Measurements from ENCODE around the gene VEZF1.
A peak's percentile ranks its signal among the peaks of the same experiment; 100 is the strongest.

Gene VEZF1

DNA sequence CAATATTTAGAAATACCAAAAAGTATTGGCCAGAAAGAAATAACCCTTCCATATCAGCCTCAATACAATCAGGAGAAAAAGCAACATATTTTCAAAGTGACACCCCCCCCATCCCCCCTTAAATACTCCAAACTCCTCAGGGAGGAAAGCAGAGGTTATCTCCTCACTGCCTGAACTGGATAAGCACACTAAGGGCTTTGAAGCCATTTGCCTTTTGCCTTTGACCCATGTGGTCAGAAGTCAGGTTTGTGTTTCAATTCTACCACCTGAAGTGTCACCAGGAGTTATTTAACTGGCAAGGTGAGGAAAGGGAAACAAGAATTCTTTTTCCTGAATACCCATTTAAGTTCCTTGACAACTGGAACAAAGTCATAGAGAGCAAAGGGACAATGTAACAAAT, 3.5 kb upstream of the VEZF1 start:
- in situ Hi-C loops (cut with MboI; ENCODE audit: low pct_unique_long_range_greater_than_20kb, low sequenced_read_pairs, unreplicated experiment), result loop anchor here (10.0 kb wide), 1 partner anchor 97 kb away; no protein-coding TSS in a partner anchor
- DNase-seq (ENCODE audit: low spot score), result no peak
- TF ChIP-seq, protein P1, sequence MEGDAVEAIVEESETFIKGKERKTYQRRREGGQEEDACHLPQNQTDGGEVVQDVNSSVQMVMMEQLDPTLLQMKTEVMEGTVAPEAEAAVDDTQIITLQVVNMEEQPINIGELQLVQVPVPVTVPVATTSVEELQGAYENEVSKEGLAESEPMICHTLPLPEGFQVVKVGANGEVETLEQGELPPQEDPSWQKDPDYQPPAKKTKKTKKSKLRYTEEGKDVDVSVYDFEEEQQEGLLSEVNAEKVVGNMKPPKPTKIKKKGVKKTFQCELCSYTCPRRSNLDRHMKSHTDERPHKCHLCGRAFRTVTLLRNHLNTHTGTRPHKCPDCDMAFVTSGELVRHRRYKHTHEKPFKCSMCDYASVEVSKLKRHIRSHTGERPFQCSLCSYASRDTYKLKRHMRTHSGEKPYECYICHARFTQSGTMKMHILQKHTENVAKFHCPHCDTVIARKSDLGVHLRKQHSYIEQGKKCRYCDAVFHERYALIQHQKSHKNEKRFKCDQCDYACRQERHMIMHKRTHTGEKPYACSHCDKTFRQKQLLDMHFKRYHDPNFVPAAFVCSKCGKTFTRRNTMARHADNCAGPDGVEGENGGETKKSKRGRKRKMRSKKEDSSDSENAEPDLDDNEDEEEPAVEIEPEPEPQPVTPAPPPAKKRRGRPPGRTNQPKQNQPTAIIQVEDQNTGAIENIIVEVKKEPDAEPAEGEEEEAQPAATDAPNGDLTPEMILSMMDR (IDR thresholded peaks at IDR 0.05; ENCODE audit: extremely low read depth, insufficient read depth, missing control alignments), result no peak

DNA sequence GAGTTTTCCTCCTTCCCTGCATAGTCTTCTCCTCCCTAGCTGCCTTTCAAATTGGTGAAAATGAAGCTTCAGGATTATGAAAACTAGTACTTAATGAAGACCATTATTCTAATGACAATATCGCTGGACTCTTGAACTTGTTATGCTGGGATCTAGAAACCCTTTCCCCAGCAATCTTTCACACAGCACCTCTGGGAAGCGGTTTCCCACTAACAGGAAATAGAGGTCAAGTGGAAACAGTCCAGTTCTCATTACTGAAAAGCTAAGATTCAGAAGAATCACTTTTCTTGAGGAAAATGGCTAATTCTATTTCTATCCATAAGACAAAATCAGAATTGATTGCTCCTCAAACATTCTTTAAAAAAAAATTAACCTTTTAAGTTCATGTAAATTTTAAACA, 2.0 kb upstream of the VEZF1 start:
- in situ Hi-C loops (cut with MboI; ENCODE audit: low pct_unique_long_range_greater_than_20kb, low sequenced_read_pairs, unreplicated experiment), result loop anchor here (10.0 kb wide), 1 partner anchor 95 kb away; no protein-coding TSS in a partner anchor
- DNase-seq (ENCODE audit: low spot score), result no peak
- TF ChIP-seq, protein P1 (IDR thresholded peaks at IDR 0.05; ENCODE audit: extremely low read depth, insufficient read depth, missing control alignments), result no peak

DNA sequence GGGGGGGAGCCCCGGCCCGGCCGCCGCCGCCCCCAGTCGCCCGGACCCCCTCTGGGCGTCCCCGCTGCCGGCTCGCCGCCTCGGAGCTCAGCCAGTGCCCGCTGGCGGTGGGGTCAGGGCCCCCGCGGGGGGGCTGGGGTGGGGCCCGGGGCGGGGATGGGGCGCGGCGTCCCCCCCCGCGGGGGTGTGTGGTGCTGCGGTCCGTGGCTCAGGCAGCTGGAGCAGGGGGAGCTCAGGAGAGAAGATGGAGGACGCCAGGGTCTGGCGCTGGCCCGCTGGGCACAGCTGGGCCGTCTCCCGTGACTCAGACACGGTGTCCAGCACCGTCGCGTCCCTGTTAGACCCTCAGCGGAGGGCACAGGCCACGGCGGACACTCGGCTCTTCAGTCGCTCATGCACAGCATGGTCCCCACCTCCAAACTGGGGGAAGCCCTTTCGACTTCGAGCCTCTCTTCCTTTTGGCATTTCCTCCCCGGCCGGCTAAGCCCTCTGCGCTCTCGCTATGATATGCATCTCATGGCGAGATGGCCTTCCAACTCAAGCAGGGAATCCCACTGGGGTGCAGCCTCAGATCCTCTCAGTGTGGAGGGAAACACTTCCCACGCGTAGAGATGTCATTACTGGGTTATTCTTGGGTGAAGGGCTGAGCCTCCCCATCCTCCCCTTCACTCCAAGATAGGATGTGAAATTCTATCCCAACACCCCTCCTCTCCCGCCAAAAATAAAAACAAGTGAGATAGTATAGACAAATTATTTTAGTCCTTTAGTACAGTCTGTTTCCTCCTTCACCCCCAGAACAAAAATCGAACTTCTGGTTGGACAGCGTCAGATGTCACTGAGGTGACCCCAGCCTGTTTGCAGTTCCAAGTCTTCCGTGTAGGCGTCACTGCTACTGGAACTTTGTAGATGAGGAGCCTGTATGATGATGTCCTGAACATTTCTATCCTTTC, 522 bp upstream of the VEZF1 start:
- in situ Hi-C loops (cut with MboI; ENCODE audit: low pct_unique_long_range_greater_than_20kb, low sequenced_read_pairs, unreplicated experiment), result no loop called here
- TF ChIP-seq, protein P1 (IDR thresholded peaks at IDR 0.05; ENCODE audit: extremely low read depth, insufficient read depth, missing control alignments), result no peak
- DNase-seq (ENCODE audit: low spot score), result peak; percentile 87

DNA sequence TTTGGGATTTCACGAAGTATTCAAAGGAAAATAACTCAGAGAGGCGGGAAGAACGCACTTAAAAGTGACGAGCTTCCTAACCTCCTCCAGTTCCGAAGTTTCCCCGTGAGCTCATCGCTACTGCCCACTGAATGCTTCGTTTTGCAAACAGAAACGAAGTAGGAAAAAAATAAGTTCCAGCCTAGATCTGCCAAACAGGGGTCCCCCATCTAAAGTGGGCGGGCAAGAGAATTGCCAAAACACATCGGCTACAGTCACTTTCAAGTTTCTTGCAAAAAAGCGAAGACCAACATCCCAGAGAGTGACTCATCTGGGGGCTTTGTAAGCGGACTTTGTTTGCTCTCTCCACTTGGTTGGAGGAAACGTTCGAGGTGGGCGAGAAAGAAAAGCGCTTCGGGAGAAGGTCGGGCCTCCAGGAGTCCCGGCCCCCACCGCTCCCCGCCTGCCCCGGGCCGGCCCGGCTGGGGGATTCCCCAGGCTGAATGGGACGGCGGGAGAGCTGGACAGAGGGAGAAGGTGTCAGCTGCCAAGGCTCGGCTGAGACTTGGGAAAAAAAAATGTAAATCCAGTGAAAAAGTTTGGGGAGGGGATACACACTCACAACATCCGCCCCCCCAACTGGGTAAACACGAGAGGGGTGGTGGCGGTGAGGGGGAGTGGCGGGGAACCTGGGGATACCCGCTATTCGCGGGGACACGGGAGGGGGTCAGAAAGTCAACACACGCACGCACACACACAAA, 1.0 kb downstream of the VEZF1 start:
- TF ChIP-seq, protein P1 (IDR thresholded peaks at IDR 0.05; ENCODE audit: extremely low read depth, insufficient read depth, missing control alignments), result no peak
- in situ Hi-C loops (cut with MboI; ENCODE audit: low pct_unique_long_range_greater_than_20kb, low sequenced_read_pairs, unreplicated experiment), result no loop called here
- peak; percentile 43 for DNase-seq (ENCODE audit: low spot score)

DNA sequence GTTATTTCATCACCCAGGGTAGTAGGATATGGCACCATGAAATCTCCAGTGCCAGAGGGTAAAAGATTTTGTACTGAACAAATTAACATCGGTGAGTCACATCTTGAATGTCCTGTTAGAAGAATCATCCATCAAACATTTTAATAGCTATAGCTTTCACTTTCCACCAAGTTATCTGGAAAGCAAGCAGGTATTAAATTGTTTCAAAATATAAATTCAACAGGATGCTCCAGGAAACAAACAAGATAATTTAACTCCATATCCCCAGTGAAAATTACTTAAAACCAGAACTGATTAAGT, 2.4 kb downstream of the VEZF1 start:
- TF ChIP-seq, protein P1 (IDR thresholded peaks at IDR 0.05; ENCODE audit: extremely low read depth, insufficient read depth, missing control alignments), result no peak
- in situ Hi-C loops (cut with MboI; ENCODE audit: low pct_unique_long_range_greater_than_20kb, low sequenced_read_pairs, unreplicated experiment), result no loop called here
- no peak for DNase-seq (ENCODE audit: low spot score)

DNA sequence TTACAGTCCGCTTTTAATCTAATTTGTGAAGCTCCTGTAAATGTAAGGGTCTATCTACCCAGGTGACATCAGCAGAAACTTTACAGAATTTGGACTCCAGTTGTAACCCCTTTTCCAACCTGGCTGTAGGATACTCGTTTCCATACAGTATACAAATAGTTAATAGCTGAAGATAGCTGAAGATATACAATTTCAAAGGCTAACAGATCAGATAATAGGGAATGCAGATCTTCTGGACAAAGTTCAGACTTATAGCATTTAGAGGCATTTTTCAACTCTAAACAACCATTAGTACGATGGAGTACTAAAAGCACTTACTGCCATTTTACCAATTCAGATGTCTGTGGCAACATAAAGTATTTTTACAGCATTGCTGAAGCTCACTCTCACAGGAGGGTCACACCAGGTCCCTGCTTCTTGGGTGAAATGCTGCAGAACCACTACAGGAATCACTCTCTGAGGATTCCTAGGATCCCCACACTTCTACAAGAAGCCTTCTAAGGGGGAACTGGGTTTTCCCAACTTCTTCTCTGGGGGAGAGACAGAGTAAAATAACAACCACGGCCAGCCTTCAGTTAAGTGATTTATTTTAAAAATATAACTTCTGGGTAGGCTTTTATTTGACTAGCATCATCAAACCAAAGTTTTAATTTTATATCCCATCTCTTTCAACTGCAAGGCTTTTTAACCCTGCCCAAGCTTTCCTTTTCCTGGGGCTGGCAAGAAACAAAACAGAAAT, 2.9 kb downstream of the VEZF1 start:
- in situ Hi-C loops (cut with MboI; ENCODE audit: low pct_unique_long_range_greater_than_20kb, low sequenced_read_pairs, unreplicated experiment), result no loop called here
- TF ChIP-seq, protein P1 (IDR thresholded peaks at IDR 0.05; ENCODE audit: extremely low read depth, insufficient read depth, missing control alignments), result no peak
- no peak for DNase-seq (ENCODE audit: low spot score)
